HG03175 (cell line): Measurements from ENCODE around the gene PLXNA1.

ENCODE experiments used
- ATAC-seq: cut with Tn5 transposase; IDR thresholded peaks from one replicate; pipeline ENCODE4 v1.9.1; 2021; ENCODE audit warnings: mild to moderate bottlenecking, moderate library complexity; ENCODE audit not compliant: unreplicated experiment

The PLXNA1 gene

DNA sequence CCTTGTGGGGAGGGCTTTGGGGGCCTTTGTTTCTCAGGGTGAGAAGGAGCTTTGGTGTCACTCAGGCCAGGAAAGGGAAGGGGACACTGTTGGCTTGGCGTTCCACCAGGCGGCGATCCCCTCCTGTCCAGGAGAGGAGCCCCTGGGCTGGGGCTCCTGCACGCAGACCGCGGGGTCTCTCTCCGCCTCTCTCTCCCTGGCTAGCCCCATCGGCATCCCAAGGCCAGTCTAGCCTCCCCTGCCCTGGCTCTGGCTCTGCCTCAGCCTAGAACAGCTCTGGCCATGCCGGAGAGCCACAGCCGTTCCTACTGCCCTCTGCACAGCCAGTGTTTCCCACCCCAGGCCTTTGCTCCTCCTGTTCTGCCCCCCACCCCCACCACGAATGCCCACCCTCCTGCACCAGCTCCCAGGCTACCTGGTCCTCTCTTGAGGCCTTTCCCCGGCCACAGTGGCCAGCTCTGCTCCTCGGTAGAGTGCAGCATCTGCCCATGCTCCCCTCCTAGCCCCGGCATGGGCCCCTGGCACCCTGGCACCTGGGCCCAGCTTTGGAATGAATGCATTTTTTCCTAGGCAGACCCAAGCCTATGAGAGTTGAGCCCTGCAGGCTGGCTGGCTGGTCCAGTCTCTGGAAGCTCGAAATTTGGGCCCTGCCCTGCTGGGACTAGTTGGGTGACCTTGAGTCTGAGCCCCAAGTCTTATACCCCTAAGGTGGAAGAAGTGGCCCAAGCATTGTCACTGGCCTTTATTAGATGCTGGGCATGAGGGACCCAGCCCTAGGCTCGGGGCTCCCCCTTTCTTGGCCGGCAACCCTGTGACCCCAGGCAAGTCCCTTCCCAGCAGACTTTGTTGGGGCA is 2.4 kb downstream of the PLXNA1 start:
- no peak for ATAC-seq

GRCh38 chr3:126986001-126986400 is 3.1 kb downstream of the PLXNA1 start:
- no peak for ATAC-seq

GRCh38 chr3:126987129-126987528 is 4.2 kb downstream of the PLXNA1 start:
- no peak for ATAC-seq

- no peak for ATAC-seq
Observed at GRCh38 chr3:126987596-126987995, 4.7 kb downstream of the PLXNA1 start.

GRCh38 chr3:126988451-126989021 is 5.6 kb downstream of the PLXNA1 start:
- no peak for ATAC-seq

DNA sequence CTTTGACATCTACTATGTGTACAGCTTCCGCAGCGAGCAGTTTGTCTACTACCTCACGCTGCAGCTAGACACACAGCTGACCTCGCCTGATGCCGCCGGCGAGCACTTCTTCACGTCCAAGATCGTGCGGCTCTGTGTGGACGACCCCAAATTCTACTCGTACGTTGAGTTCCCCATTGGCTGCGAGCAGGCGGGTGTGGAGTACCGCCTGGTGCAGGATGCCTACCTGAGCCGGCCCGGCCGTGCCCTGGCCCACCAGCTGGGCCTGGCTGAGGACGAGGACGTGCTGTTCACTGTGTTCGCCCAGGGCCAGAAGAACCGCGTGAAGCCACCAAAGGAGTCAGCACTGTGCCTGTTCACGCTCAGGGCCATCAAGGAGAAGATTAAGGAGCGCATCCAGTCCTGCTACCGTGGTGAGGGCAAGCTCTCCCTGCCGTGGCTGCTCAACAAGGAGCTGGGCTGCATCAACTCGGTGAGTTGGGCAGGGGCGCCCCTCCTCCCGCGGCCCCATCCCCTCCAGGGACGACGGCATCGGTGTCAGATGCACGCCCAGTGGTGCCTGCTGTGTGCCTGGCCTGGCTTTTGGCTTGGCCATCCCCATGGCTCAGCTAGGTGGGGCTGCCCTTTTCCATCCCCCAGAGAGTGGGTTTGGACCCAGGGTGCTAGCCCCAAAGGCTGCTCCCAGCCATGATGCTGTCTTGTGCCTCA is 6.6 kb downstream of the PLXNA1 start:
- ATAC-seq = no peak

- no peak for ATAC-seq
Observed at GRCh38 chr3:126990024-126990700, 7.2 kb downstream of the PLXNA1 start.

- ATAC-seq = no peak
Observed at GRCh38 chr3:126990890-126991289, 8.0 kb downstream of the PLXNA1 start.

DNA sequence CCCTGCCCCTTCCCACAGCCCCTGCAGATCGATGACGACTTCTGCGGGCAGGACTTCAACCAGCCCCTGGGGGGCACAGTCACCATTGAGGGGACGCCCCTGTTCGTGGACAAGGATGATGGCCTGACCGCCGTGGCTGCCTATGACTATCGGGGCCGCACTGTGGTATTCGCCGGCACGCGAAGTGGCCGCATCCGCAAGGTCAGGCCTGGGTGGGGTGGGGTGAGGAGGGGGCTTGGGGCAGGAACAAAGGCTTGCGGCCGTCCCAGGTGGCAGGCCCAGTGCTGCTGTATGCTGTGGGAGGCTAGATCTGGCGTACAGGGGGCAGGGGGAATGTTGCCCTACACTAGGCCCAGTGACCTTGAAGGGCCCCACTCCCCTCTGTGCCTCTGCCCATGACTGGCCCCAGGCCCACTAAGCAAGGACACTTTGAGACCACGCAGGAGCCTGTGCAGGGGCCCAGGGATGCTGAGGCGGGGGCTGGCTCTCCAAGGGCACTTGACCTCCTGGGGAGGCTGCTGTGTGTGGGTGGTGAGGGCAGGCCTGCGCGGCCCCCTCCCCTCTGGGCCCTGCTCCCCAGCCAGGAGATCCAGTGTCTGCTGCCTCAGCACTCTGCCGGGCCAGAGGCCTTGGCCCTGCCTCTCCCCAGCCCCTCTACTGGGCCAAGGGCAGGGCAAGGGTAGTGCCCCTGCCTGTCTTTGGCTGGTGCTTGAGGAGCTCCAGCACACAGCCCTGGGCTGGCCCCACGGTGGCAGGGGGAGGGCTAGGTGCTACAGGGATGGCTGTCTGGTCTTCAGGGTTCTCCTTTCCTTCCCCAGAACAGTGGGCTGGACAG is 8.7 kb downstream of the PLXNA1 start:
- no peak for ATAC-seq

DNA sequence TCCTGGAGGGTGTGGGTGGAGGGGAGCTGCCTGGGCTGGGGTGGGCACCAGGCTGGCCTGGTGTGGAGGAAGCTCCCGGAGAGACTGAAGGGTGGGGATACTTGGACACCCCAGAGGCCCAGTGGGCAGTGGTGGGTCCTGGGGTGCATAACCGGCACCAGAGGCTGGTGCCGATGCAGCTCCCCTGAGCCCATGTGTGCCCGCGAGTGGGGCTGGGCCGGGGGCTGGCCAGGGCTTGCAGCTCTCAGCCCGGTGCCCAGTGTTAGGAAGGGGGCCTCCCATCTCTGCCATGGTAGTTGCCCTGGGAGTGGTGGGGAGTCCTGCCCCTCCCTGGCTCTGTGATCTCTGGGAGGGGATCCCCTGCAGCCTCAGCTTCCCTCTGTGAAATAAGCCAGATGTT is 9.3 kb downstream of the PLXNA1 start:
- ATAC-seq = no peak

DNA sequence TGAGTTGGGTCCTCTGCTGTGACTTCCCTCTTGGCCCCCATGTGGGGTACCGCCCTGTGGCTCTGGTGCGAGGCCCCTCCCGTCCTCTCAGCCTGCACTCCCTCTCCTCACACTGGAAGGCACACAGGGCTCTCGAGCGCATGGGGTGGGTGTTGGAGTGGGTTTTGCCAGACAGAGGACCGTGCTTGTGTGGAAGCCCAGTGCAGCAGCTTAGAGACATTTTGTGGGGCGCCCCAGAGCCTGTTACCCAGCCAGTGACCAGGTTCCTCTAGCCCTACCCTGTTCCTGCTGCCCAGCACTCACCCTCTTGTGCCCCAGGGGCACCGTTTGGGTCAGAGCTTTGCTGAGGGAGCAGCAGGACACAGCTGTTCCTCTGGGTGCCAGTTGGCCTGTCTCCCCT is 9.9 kb downstream of the PLXNA1 start:
- no peak for ATAC-seq

GRCh38 chr3:126993436-126993835 is 10.5 kb downstream of the PLXNA1 start:
- ATAC-seq = no peak

DNA sequence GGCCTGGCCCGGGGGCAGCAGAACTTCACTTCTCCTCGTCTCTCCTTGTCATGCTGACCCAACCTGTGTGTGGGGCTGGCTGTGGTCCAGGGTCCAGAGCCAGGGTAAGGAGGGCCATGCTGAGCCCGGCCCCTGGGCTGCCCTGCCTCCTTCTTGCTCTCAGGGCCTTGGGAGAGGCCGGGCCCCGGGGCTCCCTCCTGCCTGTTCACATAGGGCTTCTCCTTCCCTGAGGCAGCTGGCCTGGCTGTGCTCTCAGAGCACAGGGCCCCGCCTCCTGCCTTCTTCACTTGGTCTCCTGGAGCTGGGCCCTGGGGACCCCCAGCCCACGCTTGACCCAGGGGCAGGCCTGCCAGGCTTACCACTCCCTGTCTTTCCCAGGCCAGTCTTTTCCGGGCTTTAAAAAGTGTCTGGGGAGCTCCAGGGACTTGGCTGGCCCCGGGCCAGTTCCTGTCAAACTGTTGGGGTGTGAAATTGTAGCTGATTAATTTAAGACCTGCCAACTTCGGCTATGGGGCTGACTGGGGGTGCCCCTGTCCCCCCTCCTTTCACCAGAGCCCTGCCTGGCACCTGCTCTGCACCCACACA is 11.8 kb downstream of the PLXNA1 start:
- ATAC-seq = no peak

DNA sequence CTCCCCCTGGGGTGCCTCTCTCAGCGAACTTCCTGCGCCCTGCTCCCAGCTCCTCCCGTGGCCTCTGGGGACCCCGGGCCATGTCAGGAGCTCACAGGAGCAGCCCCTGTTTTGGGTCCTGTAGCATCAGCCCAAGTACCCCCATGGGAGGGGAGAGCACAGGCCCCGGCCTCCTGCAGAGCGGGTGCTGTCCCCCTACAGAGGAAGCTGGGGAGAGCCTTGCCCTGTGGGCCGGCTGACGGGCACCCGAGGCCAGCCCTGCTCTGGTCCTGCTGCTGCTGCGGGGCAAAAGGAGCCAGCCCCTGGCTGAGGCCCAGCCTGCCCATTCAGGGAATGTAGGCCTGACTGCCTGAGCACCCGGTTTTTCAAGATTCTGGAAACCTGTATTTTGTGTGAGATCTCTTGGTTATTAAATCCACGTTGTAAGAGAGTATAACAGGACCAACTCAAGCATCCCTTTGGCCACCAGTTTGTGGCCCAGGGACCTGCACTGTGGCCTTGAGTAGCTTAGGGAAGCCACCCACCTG is 12.4 kb downstream of the PLXNA1 start:
- no peak for ATAC-seq

DNA sequence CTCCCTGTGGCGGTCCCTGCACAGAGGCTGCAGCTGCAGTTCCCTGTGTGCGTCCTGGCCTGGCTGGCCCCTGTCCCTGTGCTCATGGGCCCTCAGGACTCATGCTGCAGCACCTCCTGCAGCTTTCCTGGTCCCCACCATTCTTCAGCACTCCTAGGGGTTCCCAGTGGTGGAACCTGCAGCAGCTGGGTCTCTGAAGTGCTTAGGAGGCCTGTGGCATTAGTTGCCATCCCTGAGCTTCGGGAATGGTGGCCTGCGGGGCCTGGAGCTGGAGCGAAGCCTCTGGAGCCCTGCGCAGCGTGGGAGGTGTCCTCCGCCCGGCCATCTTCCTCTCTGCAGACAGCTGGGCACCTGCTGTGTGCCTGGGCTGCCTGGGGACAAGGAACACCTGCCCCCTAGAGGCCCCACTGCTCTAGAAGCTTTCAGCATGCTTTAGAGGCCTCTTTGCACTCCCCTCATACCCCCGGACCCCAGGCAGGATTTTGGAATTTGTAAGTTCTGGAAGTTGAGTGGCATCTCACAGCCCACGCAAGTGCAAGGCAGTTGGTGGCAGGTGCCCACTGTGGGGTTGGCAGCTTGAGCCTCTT is 13.1 kb downstream of the PLXNA1 start:
- ATAC-seq = no peak

DNA sequence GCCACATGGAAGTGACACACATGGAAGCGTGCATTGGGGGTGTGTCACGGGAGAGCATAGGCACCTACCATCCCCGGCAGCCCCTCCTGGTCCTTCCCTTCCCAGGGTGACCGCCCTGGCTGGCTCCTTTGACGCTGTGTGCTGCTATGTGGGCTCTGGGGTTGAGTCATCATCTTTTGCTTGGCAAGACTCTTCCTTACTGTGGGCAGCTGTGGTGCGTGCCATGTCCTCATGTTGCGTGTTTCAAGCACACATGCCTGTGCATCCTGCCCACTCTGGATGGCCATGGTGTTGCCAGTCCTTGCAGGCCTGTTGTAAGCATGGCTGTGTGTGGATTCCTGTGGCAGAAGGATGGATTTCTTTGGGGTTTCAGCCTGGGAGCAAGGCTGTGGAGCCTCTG is 14.0 kb downstream of the PLXNA1 start:
- no peak for ATAC-seq

DNA sequence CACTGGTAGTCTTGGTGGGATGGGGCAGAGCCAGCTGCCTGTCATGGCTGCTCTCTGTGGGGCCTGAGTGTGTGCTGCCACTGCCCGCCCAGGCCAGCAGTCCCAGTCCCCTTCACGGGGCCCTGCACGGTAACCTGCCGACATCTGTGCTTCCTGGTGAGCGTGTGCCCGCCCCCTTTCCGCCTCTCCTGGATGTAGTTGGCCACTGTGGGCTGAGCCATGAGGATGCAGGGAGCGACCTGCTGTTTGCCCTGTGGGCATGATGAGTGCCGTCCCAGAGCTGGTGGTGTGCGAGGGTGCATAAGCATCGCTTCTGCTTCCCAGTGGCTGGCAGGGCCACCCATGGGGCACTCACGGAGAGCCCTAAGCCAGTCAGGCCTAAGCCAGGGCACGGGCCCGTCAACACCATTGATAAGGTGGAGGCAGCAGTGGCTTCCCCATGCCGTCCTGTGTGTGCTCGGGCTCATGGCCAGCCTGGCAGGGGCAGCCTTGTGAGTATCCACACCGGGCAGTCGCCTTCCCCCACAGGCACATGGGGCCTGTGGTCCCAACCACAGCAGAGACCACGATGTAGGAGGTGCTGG is 14.6 kb downstream of the PLXNA1 start:
- ATAC-seq = no peak

DNA sequence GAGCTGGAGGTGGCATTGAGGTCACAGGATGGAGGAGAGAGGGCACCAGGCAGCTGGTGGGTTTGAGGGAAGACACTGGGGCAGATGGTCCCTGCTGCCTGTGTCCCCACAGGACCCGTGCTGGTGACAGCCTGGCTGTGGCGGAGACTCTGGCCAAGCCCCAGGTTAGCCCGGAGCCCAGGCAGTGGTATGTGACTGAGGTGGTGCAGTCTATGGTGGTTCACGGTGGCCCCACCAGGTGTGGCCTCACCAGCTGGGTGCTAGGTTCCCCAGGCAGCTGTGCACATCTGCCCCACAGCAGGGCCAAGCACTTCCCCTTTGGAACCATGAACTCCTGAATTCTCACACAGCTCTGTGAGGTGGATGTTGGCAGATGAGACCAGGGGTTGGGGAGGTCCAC is 15.4 kb downstream of the PLXNA1 start:
- ATAC-seq = no peak

DNA sequence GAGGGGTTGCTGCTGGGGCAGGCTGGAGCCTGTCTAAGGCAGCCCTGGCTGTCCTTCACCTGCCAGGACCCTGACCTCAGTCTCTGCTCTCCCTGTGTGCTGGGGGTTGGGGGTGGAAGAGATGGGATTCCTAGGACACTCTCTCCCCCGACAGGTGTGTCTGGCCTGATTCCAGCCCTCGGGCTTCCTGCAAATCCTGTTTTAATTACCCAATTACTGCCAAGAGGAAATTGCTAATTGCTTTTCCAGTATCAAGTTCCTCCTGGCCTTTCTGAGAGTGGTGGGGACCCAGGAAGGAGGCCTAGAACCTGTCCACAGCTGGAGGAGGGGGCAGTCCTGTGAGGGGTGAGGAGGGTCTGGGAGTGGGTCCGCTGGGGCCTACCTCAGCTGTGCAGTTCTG is 15.8 kb downstream of the PLXNA1 start:
- no peak for ATAC-seq
